Mucosa of descending colon (tissue), 3 donors: Measurements from ENCODE around the gene TMA7B. TPM values are rescaled to one million over a fixed set of nuclear protein-coding genes. Genes with fewer than 3 reads are reported as not detected.

ENCODE experiments used
- ATAC-seq: fragments of 200-7000 bp; cut with Tn5 transposase; one replicate; pipeline ENCODE4 v1.9.1; 2020; ENCODE audit warnings: mild to moderate bottlenecking, moderate library complexity
- DNase-seq, 3 donors: peaks; one replicate each; pipeline ENCODE4 v3.0.0-alpha.2; 2020
- H3K36me3 ChIP-seq: fragments of 200-600 bp; one replicate; pipeline ENCODE4 v1.8.0; 2021; ENCODE audit warnings: low read depth, mild to moderate bottlenecking
- H3K4me1 ChIP-seq: fragments of 200-600 bp; one replicate; pipeline ENCODE4 v1.8.0; 2021; ENCODE audit warnings: low read depth, mild to moderate bottlenecking
- H3K4me3 ChIP-seq: fragments of 200-600 bp; one replicate; pipeline ENCODE4 v1.8.0; 2021; ENCODE audit warnings: mild to moderate bottlenecking
- H3K9me3 ChIP-seq: fragments of 200-600 bp; one replicate; pipeline ENCODE4 v1.8.0; 2021; ENCODE audit warnings: mild to moderate bottlenecking
- CTCF ChIP-seq: fragments of 200-600 bp; IDR thresholded peaks from one replicate; pipeline ENCODE4 v1.8.0; 2022; ENCODE audit warnings: antibody characterized with exemption, mild to moderate bottlenecking
- intact Hi-C, 2 donors: fragments of 100-400 bp; cut with DNase I in 1 of 2; cut with micrococcal nuclease in 1 of 2; formaldehyde crosslinking; loops; one replicate each; pipeline versions ENCODE4 v1.11.0 to v1.11.1; 2022; cut with DNase I, micrococcal nuclease
- total RNA-seq, 3 donors: library from RNA; stranded (reverse); fragmentation: NEBNext Ultra II Directional in 2 of 3; extraction: Animal tissue kit (Norgen Biotek cat#: 25700) in 2 of 3; gene quantifications; one replicate each; pipeline versions ENCODE4 v1.2.1 to v1.2.4, GENCODE V29; 2021 to 2023
- donor health status: DM: no; HTN: no; CAD: no; lungs with moderate emphysema.
- donor health status: DM: no; HTN: no; CAD: no.
- donor health status: DM: no; HTN: yes; CAD: no.

The TMA7B gene
- total RNA-seq, 3 donors from 2014 or later, result 0.22 to 0.51 (median 0.23) TPM

- no peak for DNase-seq
- TF ChIP-seq CTCF, result no peak
- Histone ChIP-seq H3K4me1 (no peaks in the 10 kb centered on the region), H3K36me3 (no peaks in the 10 kb centered on the region), H3K4me3 (no peak overlapping the region), H3K9me3 (no peaks in the 10 kb centered on the region)
- no peak for ATAC-seq
- intact Hi-C loops, result no loop called here
Measured at GRCh38 chr22:39972641-39973040, 12.4 kb downstream of the TMA7B start.

- intact Hi-C loops, result no loop called here
- ATAC-seq, result no peak
- no peaks in the 10 kb centered on the region for H3K36me3 ChIP-seq
- no peak for DNase-seq
- H3K4me1 ChIP-seq, result no peaks in the 10 kb centered on the region
- H3K9me3 ChIP-seq, result no peaks in the 10 kb centered on the region
- no peak overlapping the region for H3K4me3 ChIP-seq
- no peak for TF ChIP-seq CTCF
Measured at GRCh38 chr22:39973656-39974055, 13.5 kb downstream of the TMA7B start.

- TF ChIP-seq CTCF, result no peak
- no peaks in the 10 kb centered on the region for H3K4me1 ChIP-seq
- DNase-seq (no peak), ATAC-seq (no peak)
- no peaks in the 10 kb centered on the region for H3K36me3 ChIP-seq
- intact Hi-C loops, result no loop called here
- H3K9me3 ChIP-seq, result no peaks in the 10 kb centered on the region
- H3K4me3 ChIP-seq, result no peak overlapping the region
Measured at GRCh38 chr22:39974065-39974464, 13.9 kb downstream of the TMA7B start.

- no peak for ATAC-seq
- intact Hi-C loops, result no loop called here
- H3K4me3 ChIP-seq, result no peak overlapping the region
- no peaks in the 10 kb centered on the region for H3K9me3 ChIP-seq
- no peaks in the 10 kb centered on the region for H3K36me3 ChIP-seq
- H3K4me1 ChIP-seq, result no peaks in the 10 kb centered on the region
- TF ChIP-seq CTCF, result no peak
- no peak for DNase-seq
Measured at GRCh38 chr22:39979048-39979447, 18.9 kb downstream of the TMA7B start.

- no peak for TF ChIP-seq CTCF
- H3K4me1 ChIP-seq, result no peaks in the 10 kb centered on the region
Measured at GRCh38 chr22:39979458-39979857, 19.3 kb downstream of the TMA7B start.

GRCh38 chr22:39980596-39980995, 20.4 kb downstream of the TMA7B start:
- TF ChIP-seq CTCF, result no peak
- ATAC-seq (no peak), DNase-seq (no peak)
- Histone ChIP-seq H3K4me1 (peaks cover 1% of the 10 kb centered on the region), H3K36me3 (no peaks in the 10 kb centered on the region), H3K9me3 (no peaks in the 10 kb centered on the region), H3K4me3 (no peak overlapping the region)
- intact Hi-C loops, result no loop called here

More at GRCh38 chr22:39979458-39979857, 19.3 kb downstream of the TMA7B start:
- H3K36me3 ChIP-seq, result no peaks in the 10 kb centered on the region
- intact Hi-C loops, result no loop called here
- H3K9me3 ChIP-seq, result no peaks in the 10 kb centered on the region
- H3K4me3 ChIP-seq, result no peak overlapping the region
- DNase-seq, result no peak
- ATAC-seq, result no peak
